ENCODE data around the gene EPS8. TPM values are rescaled to one million over a fixed set of nuclear protein-coding genes. Genes with fewer than 3 reads are reported as not detected.

EPS8 gene
- polyA plus RNA-seq, 5 donors: 31.3 to 43.3 (median 37.4) TPM

Other genes starting within 250 kb of the EPS8 start
- gene STRAP, start 93.0 kb upstream of the EPS8 start, polyA plus RNA-seq (ENCODE audit: insufficient read depth in 1 of 5, insufficient read length in 5 of 5, low replicate concordance in 1 of 5): 100 to 1,000 TPM; 125 to 146 (median 131) TPM
- gene DERA, start 121.9 kb upstream of the EPS8 start, polyA plus RNA-seq (ENCODE audit: insufficient read depth in 1 of 5, insufficient read length in 5 of 5, low replicate concordance in 1 of 5): 10 to 100 TPM; 26.2 to 36.0 (median 30.4) TPM

Data from right lung (tissue), 5 donors.